Right kidney (tissue), 9 donors: ENCODE results near the gene CHST15.
A peak's percentile ranks its signal among the peaks of the same experiment; 100 is the strongest.

Experiments
- DNase-seq: peaks from one replicate; pipeline ENCODE4 v3.0.0-alpha.2; 2016
- long read RNA-seq, 8 donors: transcript quantifications; one replicate each; lab custom pipeline, GENCODE V29; 2026

Gene CHST15
- long read RNA-seq, donor 1, full-length matches to known transcripts, result 1 of 1 reads
- long read RNA-seq, donor 1, partial matches to known transcripts, result 0 of 1 reads
- long read RNA-seq, donor 1, other reads (novel, unspliced or antisense), result 0 of 1 reads
- long read RNA-seq, donor 2, partial matches to known transcripts, result 0 of 1 reads
- long read RNA-seq, donor 2, other reads (novel, unspliced or antisense), result 0 of 1 reads
- long read RNA-seq, donor 3, full-length matches to known transcripts, result 2 of 2 reads
- long read RNA-seq, donor 3, partial matches to known transcripts, result 0 of 2 reads
- long read RNA-seq, donor 3, other reads (novel, unspliced or antisense), result 0 of 2 reads
- long read RNA-seq, donor 4, result 0 reads
- long read RNA-seq, donor 5, full-length matches to known transcripts, result 2 of 2 reads
- long read RNA-seq, donor 5, partial matches to known transcripts, result 0 of 2 reads
- long read RNA-seq, donor 5, other reads (novel, unspliced or antisense), result 0 of 2 reads
- long read RNA-seq, donor 6, full-length matches to known transcripts, result 3 of 3 reads
- long read RNA-seq, donor 6, partial matches to known transcripts, result 0 of 3 reads
- long read RNA-seq, donor 6, other reads (novel, unspliced or antisense), result 0 of 3 reads
- long read RNA-seq, donor 7, full-length matches to known transcripts, result 3 of 3 reads
- long read RNA-seq, donor 7, partial matches to known transcripts, result 0 of 3 reads
- long read RNA-seq, donor 7, other reads (novel, unspliced or antisense), result 0 of 3 reads
- long read RNA-seq, donor 8, full-length matches to known transcripts, result 4 of 4 reads
- long read RNA-seq, donor 8, partial matches to known transcripts, result 0 of 4 reads
- long read RNA-seq, donor 8, other reads (novel, unspliced or antisense), result 0 of 4 reads

DNA sequence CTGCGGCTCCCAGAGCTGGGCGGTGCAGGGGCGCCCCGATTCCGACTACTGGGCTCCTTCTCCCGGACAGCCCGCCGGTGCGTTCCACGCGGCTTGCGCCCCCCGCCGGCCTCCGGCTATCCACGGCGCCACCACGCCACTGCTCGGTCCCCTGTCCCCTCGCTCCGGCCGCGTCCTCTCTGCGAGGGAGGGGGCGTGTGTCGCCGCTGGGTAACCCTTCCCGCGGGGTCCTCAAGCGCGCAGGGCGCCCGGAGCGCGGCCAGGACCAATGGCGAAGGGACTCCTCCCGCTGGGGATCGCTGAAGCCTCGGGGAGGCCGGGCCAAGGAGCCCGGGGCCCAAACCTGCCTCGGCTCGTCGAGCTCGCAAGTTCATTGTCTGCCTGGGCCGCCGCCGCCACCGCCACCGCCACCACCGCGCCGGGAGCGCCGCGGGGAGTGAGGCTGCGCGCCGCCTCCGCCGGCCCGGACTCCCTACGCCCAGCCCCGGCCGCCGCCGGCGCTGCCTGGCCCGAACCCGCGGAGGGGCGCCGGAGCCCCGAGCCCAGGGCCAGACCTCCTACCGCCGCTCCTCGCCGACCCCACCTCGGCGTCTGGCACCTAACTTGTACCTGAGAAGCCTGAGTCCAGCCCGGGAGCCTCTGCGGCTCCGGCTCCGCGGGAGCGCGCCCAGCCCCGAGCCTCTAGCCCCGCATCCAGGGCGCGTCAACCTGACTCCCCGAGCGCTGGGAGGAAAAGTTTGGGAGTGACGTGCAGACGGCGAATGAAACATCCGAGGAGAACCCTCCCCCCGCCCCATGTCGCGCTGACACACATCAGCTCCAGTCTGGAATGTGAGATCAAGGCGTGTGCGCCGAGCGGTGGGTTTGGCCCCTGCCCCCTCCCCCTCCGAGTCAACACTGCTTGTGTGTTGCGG is at the start of gene CHST15:
Gene CHST15 (minus strand): TSS at position 739 of the 914 bp plus-strand sequence. CDS start 47,386 bp downstream, outside the sequence.
- peak; percentile 87 for DNase-seq

- DNase-seq, result no peak
Measured at GRCh38 chr10:124142960-124143359, 49.6 kb upstream of the CHST15 start.

DNA sequence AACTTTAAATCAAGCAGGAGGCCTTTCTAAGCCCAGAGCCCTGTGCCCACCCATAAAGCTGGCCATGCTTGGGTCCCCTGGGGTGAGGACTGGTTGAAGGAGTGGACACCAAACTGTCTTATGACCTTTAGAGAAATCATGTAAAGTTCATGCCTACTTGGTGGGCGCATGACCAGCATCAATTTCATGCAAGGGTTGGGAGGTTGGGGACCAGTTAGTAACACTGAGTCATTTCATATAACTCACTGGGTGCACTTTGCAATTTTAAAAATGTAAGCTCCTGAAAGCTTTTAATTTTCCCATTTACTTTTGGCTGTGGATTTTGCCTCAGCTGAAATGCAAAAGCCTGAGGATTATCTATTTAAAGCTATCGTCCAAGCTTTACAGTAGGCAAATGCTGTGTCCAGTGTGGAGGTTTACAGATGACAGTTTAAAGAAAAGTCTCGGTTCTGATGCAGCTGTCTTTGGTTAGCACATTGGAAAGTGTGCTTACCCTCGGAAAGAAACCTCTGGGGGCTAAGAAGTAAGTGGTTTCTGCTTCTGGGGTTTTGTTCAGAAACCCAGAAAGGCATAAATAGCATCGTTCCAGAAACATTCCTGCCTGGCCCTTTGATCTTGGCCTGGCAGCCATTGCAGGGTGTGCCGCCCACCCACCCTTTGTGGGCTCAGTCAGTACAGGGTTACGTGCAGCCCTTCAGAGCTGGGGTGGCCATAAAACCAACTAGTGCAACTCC is 48.8 kb upstream of the CHST15 start:
- no peak for DNase-seq

DNA sequence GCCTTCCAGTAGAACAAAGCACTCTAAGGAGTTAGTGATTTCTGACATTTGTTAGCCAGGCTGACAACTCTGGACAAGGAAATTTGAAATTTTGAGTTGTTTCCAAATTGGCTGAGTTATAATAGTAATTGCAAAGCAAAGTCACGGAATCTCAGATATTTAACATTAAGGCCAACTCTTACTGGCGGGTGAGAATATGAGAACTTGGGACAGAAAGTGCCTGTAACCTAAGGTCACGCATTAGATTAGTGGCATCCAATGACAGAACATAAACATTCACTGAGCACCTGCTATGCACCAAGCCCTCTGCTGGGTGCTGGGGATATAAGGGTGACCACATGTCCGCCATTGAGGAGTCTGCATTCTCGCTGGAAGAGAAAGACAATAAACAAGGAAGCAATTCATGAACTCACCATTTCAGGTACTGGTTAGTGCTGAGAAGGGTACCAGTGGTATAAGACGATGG is 45.5 kb upstream of the CHST15 start:
- no peak for DNase-seq

- DNase-seq, result no peak
Measured at GRCh38 chr10:124138195-124138882, 44.9 kb upstream of the CHST15 start.

DNA sequence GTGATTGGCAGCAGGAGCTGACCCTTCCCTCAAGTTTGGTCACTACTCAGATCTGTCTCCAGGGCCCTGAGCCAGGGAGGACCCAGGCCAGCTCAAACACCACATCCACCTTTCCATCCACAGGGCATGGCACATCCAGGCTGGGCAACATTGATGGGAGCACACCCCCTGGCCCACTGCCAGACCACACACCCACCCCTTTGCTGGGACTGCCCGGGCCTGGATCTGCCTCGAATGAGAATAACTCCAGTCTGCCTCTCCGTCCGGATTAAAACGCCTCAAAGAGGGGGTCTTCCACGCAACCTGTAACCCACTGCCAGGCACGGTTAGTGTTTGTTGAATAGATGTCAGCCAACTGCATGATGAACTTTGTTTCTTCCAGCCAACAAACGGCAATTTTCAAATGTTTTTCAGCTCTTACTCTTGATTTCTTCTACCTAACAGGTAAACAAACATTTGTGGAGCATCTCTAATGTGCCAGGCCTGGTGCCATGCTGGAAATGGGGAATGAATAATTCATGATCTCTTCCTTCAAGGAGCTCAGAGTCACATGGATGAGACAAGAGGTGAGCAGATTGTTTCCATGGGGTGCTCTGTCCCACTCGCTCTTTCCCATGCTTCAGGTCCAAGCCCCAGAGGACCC is 41.0 kb upstream of the CHST15 start:
- no peak for DNase-seq

GRCh38 chr10:124132876-124133275 is 39.5 kb upstream of the CHST15 start:
- no peak for DNase-seq

GRCh38 chr10:124132306-124132705 is 38.9 kb upstream of the CHST15 start:
- DNase-seq, result no peak

DNA sequence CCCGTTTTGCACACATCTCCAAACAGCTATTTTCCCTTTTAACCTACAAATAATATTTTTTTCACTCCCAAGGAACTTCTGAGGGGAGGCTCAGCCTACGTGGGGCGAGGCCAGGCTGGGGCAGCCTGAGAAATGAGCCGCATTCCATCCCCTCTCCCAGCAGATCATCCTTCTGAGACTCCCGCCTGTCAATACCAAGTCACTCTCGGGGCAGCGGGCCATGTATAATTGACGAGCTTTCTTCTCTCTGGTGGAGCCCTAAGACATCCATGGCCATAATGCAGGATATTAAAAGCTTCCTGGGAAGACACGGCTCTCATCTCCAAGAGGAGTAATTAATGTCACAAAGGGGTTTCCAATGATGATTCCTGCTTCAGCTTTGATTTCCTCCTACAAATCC is 37.8 kb upstream of the CHST15 start:
- DNase-seq, result no peak

DNA sequence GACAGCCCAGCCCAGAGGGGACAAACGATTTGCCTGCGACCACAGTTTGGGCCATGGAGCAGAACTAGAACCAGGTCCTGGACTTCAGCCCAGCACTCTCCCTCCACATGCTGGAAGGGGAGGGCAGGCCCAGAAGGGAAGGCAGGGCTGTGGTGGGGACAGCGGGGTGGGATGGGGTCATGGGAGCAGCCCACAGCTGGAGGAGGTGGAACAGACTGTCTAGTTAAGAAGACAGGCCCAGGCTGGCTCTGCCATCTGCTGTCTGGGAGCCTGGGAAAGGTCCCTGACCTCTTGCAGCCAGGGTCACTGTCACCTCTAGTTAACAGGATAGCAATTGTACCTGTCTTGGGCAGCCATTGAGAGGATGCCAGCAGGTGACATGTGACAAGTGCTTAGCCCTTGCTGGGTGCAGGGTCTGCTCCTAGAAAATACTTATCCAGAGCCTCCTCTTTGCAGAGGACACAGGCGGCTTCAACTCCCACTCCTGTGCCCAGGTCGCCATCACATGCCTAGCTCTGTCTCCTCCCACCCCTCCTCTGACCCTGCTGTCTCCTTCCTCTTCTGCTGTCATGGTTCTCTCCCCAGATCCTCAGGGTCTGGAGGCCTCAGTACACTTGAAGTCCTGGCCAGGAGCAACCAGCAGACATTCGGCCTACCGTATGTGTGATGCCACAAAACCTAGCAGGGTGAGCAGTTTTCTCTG is 37.0 kb upstream of the CHST15 start:
- DNase-seq, result no peak

- no peak for DNase-seq
Measured at GRCh38 chr10:124129471-124129870, 36.1 kb upstream of the CHST15 start.

- DNase-seq, result no peak
Measured at GRCh38 chr10:124128811-124129145, 35.4 kb upstream of the CHST15 start.

DNA sequence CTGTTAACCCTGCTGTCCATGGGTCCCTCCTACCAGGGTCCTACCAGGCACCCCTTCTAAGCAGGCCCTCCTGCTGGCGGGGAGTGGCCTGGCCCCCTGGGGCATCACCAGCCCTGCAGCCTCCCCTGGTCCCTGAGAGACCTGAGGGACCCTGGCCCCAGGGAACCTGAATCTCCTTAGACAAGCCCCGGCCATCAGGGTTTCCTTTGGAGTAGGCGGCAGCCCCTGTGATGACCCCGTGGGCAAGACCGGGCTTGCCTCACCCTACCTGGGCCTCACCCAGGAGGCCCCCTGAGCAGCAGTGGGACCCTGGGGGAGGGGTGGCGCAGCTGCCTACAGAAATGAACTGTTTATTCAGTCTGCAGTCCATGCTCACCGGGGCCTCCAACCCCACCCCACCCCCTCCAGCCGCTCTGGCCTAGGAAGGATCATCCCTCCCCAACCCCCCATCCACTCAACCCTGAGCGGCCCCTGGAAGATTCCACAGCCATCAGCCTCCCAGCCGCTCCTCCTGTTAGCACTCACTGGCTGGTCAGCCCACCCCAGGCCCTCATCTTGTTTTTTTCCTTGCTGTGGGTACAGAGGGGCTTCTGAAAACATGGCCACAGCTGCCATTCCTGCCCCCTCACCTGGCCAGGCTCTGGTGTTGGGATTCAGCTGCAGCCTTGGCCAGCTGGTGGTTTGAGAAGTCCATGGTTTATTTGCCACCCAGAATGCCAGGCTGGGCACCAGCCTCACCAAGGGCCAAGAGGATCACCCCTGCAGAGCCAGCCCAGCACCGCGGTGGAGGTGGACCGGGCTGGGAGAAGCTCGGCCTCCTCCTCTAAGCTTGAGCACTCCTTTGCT is 34.8 kb upstream of the CHST15 start:
- no peak for DNase-seq

DNA sequence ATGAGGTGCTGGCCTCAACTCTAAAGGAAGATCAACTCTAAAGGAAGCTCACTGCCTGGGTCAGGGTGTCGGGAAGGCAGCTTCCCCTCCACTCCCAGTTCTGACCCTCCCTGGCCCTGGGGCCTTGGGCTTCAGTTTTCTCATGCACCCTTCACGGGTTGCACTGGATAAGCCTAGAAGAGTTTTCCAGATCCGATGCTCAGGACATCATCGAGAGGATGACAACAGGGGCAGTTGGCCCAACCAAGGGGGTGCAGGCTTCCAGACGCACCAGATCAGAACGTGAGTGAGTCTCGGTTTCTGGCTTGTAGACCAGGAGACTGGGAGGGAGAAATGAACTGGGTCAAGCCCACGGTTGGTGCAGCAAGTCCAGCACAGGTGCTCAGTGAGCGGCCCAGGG is 34.2 kb upstream of the CHST15 start:
- DNase-seq, result no peak

- DNase-seq, result no peak
Measured at GRCh38 chr10:124126983-124127385, 33.6 kb upstream of the CHST15 start.

DNA sequence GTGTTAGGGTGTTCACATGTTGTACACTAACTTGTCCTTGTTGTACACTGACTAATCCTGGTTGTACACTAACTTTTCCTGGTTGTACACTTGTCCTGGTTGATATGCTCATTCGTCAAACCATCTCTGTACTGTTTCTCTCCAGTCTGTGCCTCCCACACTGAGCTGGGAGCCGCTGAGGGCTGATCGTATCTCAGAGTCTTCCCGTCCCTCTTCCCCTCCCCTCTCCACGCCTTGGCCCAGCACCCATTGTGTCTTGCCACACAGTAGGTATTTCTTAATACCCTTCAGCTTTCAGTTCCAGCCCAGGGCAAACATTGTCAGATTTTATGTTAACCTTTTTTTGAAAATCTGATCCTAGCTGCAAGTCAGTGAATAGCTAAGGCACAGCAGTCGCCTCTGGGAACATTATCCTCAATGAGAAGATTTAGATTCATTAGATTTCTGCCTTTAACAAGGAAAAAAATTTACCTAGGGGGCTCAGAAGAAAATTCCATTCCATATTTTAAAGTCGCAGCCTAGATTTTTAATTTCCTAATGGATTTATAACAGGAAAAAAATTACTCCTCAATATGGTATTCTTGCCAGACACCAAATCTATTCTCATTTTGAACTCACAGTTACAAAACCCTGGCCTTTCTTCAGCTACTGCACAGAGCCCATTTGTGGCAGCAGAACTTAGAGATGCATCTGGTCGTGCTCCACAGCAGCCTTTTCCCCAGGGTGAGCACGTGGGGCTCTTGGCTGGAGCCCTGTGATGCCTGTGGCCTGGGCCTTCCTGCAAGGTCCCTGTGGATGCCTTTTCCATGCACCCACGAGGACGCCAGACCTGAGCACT is 33.0 kb upstream of the CHST15 start:
- DNase-seq, result no peak

- DNase-seq, result no peak
Measured at GRCh38 chr10:124125305-124126116, 32.1 kb upstream of the CHST15 start.
